ENCODE measurements around the gene NSDHL. TPM values are rescaled to one million over a fixed set of nuclear protein-coding genes. Genes with fewer than 3 reads are reported as not detected.

NSDHL gene
- total RNA-seq, 1 donor from 2014 or later, result 10.4 TPM

GRCh38 chrX:152842772-152843338 is 12.0 kb downstream of the NSDHL start:
- Histone ChIP-seq H3K9me3 (ENCODE audit: control insufficient read depth in 3 of 3, low read length in 3 of 3) (no peaks in the 10 kb centered on the region), H3K27me3 (ENCODE audit: control insufficient read depth in 3 of 3, insufficient read depth in 3 of 3, low read length in 3 of 3) (no peaks in the 10 kb centered on the region), H3K4me1 (ENCODE audit: control insufficient read depth in 3 of 3, insufficient read depth in 3 of 3, low read length in 3 of 3) (no peaks in the 10 kb centered on the region), H3K4me3 (ENCODE audit: low read length in 3 of 3) (no peak overlapping the region), H3K9ac (ENCODE audit: low read depth in 1 of 3, low read length in 3 of 3) (no peak overlapping the region), H3K27ac (ENCODE audit: low read depth, low read length) (no peak overlapping the region), H3K36me3 (ENCODE audit: control insufficient read depth in 3 of 3, insufficient read depth in 3 of 3, low read length in 3 of 3) (no peaks in the 10 kb centered on the region)

DNA sequence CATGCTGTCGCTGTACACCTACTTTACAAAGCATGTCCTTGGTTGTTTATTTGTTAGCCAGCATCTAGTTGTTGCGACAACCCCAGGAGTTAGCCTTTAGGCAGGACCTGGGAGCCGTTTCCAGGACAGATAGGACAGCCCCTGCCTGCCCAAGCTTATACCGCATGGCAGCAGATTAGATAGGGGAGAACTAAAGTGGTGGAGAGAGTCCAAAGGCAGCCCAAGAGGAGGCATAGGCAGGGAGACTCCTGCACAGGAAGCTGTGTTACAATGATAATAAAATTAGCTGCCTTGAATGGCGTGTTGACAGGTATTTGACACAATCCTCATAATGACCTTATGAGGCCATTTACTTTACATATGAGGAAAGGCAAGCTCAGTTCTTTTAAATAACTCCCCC is 13.0 kb downstream of the NSDHL start:
- no peak overlapping the region for H3K9ac ChIP-seq (ENCODE audit: low read depth in 1 of 3, low read length in 3 of 3)
- H3K36me3 ChIP-seq (ENCODE audit: control insufficient read depth in 3 of 3, insufficient read depth in 3 of 3, low read length in 3 of 3), result no peaks in the 10 kb centered on the region
- no peaks in the 10 kb centered on the region for H3K27me3 ChIP-seq (ENCODE audit: control insufficient read depth in 3 of 3, insufficient read depth in 3 of 3, low read length in 3 of 3)
- H3K4me3 ChIP-seq (ENCODE audit: low read length in 3 of 3), result no peak overlapping the region
- no peaks in the 10 kb centered on the region for H3K4me1 ChIP-seq (ENCODE audit: control insufficient read depth in 3 of 3, insufficient read depth in 3 of 3, low read length in 3 of 3)
- no peaks in the 10 kb centered on the region for H3K9me3 ChIP-seq (ENCODE audit: control insufficient read depth in 3 of 3, low read length in 3 of 3)
- no peak overlapping the region for H3K27ac ChIP-seq (ENCODE audit: low read depth, low read length)

DNA sequence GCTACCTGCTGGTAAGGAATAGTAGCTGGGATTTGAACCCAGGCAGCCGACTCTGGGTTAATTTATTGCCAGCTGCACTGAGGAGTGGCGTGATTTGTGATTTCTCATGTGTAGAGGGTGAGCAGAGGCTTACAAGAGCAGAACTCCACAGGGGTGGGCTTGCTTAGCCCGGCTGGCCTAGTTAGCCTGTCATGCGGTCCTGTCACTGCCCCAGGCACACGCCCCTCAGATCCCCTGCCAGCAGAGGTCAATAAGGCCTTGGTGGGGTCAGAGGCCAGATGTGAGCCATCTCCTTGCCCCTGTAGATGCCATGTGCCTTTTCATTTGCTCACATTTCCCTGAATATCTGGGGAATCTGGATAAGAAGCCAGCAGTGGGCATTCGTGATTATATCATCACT is 13.4 kb downstream of the NSDHL start:
- Histone ChIP-seq H3K4me3 (ENCODE audit: low read length in 3 of 3) (no peak overlapping the region), H3K4me1 (ENCODE audit: control insufficient read depth in 3 of 3, insufficient read depth in 3 of 3, low read length in 3 of 3) (no peaks in the 10 kb centered on the region), H3K9me3 (ENCODE audit: control insufficient read depth in 3 of 3, low read length in 3 of 3) (no peaks in the 10 kb centered on the region), H3K36me3 (ENCODE audit: control insufficient read depth in 3 of 3, insufficient read depth in 3 of 3, low read length in 3 of 3) (no peaks in the 10 kb centered on the region), H3K27ac (ENCODE audit: low read depth, low read length) (no peak overlapping the region), H3K9ac (ENCODE audit: low read depth in 1 of 3, low read length in 3 of 3) (no peak overlapping the region), H3K27me3 (ENCODE audit: control insufficient read depth in 3 of 3, insufficient read depth in 3 of 3, low read length in 3 of 3) (no peaks in the 10 kb centered on the region)

DNA sequence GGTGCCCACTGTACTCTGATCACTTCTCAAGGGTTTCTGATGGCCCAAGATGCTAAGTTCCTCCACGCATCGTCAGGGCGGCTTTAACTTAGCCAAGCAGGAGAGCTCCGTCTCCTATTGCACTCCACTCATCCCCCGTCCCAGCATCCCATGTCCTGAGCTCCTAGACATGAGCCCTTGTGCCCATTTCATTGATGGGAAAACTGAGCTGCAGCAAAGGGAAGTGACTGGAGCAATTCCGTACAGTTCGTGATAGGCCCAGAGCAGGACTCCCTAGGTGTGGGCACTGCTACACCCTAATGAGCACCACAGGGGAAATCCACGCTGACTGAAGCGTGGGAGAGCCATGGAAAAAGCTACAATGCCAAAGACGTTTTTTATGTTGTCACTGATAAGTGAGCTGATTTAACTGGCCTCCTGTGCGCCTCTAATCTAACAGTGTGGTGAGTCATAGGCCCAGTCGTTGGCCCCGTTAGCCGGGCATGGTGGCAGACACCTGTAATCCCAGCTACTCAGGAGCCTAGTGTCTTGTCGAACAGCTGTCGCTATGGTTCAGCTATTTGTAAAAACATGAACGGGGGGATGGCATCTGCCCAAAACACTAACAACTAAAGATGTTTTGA is 14.9 kb downstream of the NSDHL start:
- no peak overlapping the region for H3K27ac ChIP-seq (ENCODE audit: low read depth, low read length)
- no peak overlapping the region for H3K9ac ChIP-seq (ENCODE audit: low read depth in 1 of 3, low read length in 3 of 3)
- H3K27me3 ChIP-seq (ENCODE audit: control insufficient read depth in 3 of 3, insufficient read depth in 3 of 3, low read length in 3 of 3), result no peaks in the 10 kb centered on the region
- no peaks in the 10 kb centered on the region for H3K4me1 ChIP-seq (ENCODE audit: control insufficient read depth in 3 of 3, insufficient read depth in 3 of 3, low read length in 3 of 3)
- no peaks in the 10 kb centered on the region for H3K9me3 ChIP-seq (ENCODE audit: control insufficient read depth in 3 of 3, low read length in 3 of 3)
- no peak overlapping the region for H3K4me3 ChIP-seq (ENCODE audit: low read length in 3 of 3)
- peaks cover 0 to 9% (median 2%) of the 10 kb centered on the region in 3 donors for H3K36me3 ChIP-seq (ENCODE audit: control insufficient read depth in 3 of 3, insufficient read depth in 3 of 3, low read length in 3 of 3)

- no peaks in the 10 kb centered on the region for H3K9me3 ChIP-seq (ENCODE audit: control insufficient read depth in 3 of 3, low read length in 3 of 3)
- no peak overlapping the region for H3K27ac ChIP-seq (ENCODE audit: low read depth, low read length)
- no peak overlapping the region for H3K4me3 ChIP-seq (ENCODE audit: low read length in 3 of 3)
- H3K9ac ChIP-seq (ENCODE audit: low read depth in 1 of 3, low read length in 3 of 3), result no peak overlapping the region
- no peaks in the 10 kb centered on the region for H3K27me3 ChIP-seq (ENCODE audit: control insufficient read depth in 3 of 3, insufficient read depth in 3 of 3, low read length in 3 of 3)
- H3K36me3 ChIP-seq (ENCODE audit: control insufficient read depth in 3 of 3, insufficient read depth in 3 of 3, low read length in 3 of 3), result peaks cover 9 to 20% (median 11%) of the 10 kb centered on the region in 3 donors
- no peaks in the 10 kb centered on the region for H3K4me1 ChIP-seq (ENCODE audit: control insufficient read depth in 3 of 3, insufficient read depth in 3 of 3, low read length in 3 of 3)
Observed at GRCh38 chrX:152847281-152847680, 16.4 kb downstream of the NSDHL start.

DNA sequence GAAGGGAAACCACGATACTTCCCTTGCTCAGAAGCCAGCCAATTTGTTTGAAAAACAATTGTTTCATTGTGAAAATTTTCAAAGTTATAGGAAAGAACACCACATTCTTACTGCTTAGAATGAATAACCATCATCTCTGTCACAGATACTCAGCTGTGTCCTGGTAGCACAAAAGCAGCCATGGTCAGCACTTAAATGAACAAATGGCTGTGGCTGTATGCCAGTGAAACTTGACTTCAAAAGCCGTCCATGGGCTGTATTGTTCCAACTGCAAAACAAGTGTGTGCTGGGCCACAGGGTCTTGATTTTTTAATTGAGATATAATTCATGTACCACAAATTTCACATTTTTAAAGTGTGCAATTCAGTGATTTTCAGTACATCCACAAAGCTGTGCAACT is 19.6 kb downstream of the NSDHL start:
- H3K36me3 ChIP-seq (ENCODE audit: control insufficient read depth in 3 of 3, insufficient read depth in 3 of 3, low read length in 3 of 3), result peaks cover 9 to 20% (median 14%) of the 10 kb centered on the region in 3 donors

DNA sequence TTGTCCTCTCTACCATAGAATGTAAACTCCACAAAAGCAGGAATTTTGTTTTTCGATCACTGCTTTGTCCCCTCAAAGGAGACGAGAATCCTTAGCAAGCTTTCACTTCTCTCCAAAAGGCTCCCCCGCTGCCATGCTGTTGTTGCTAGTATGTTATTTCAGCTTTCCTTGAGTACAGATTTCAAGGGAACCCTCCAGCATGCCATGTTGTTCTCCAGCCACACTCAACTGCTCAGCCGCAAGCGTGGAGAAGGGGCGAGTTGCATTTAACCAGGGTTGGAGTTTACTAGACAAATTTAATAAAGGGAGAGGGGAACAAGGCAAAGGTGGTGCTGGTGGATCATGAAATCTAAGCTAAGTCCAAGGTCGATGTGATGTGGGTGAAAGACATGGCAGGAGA is 23.1 kb downstream of the NSDHL start:
- no peaks in the 10 kb centered on the region for H3K9me3 ChIP-seq (ENCODE audit: control insufficient read depth in 3 of 3, low read length in 3 of 3)
- H3K4me1 ChIP-seq (ENCODE audit: control insufficient read depth in 3 of 3, insufficient read depth in 3 of 3, low read length in 3 of 3), result no peaks in the 10 kb centered on the region
- peaks cover 12 to 23% (median 16%) of the 10 kb centered on the region in 3 donors for H3K36me3 ChIP-seq (ENCODE audit: control insufficient read depth in 3 of 3, insufficient read depth in 3 of 3, low read length in 3 of 3)
- no peak overlapping the region for H3K4me3 ChIP-seq (ENCODE audit: low read length in 3 of 3)
- no peaks in the 10 kb centered on the region for H3K27me3 ChIP-seq (ENCODE audit: control insufficient read depth in 3 of 3, insufficient read depth in 3 of 3, low read length in 3 of 3)
- no peak overlapping the region for H3K27ac ChIP-seq (ENCODE audit: low read depth, low read length)
- H3K9ac ChIP-seq (ENCODE audit: low read depth in 1 of 3, low read length in 3 of 3), result no peak overlapping the region

More for the DNA sequence above, 19.6 kb downstream of the NSDHL start:
- Histone ChIP-seq H3K9me3 (ENCODE audit: control insufficient read depth in 3 of 3, low read length in 3 of 3) (no peaks in the 10 kb centered on the region), H3K4me1 (ENCODE audit: control insufficient read depth in 3 of 3, insufficient read depth in 3 of 3, low read length in 3 of 3) (no peaks in the 10 kb centered on the region), H3K27ac (ENCODE audit: low read depth, low read length) (no peak overlapping the region), H3K4me3 (ENCODE audit: low read length in 3 of 3) (no peak overlapping the region), H3K9ac (ENCODE audit: low read depth in 1 of 3, low read length in 3 of 3) (no peak overlapping the region), H3K27me3 (ENCODE audit: control insufficient read depth in 3 of 3, insufficient read depth in 3 of 3, low read length in 3 of 3) (no peaks in the 10 kb centered on the region)

- H3K9me3 ChIP-seq (ENCODE audit: control insufficient read depth in 3 of 3, low read length in 3 of 3), result no peaks in the 10 kb centered on the region
- no peaks in the 10 kb centered on the region for H3K27me3 ChIP-seq (ENCODE audit: control insufficient read depth in 3 of 3, insufficient read depth in 3 of 3, low read length in 3 of 3)
- H3K4me3 ChIP-seq (ENCODE audit: low read length in 3 of 3), result no peak overlapping the region
- no peak overlapping the region for H3K27ac ChIP-seq (ENCODE audit: low read depth, low read length)
- peaks cover 7 to 14% (median 8%) of the 10 kb centered on the region in 3 donors for H3K36me3 ChIP-seq (ENCODE audit: control insufficient read depth in 3 of 3, insufficient read depth in 3 of 3, low read length in 3 of 3)
- no peaks in the 10 kb centered on the region for H3K4me1 ChIP-seq (ENCODE audit: control insufficient read depth in 3 of 3, insufficient read depth in 3 of 3, low read length in 3 of 3)
- no peak overlapping the region for H3K9ac ChIP-seq (ENCODE audit: low read depth in 1 of 3, low read length in 3 of 3)
Observed at GRCh38 chrX:152861116-152861515, 30.3 kb downstream of the NSDHL start.

DNA sequence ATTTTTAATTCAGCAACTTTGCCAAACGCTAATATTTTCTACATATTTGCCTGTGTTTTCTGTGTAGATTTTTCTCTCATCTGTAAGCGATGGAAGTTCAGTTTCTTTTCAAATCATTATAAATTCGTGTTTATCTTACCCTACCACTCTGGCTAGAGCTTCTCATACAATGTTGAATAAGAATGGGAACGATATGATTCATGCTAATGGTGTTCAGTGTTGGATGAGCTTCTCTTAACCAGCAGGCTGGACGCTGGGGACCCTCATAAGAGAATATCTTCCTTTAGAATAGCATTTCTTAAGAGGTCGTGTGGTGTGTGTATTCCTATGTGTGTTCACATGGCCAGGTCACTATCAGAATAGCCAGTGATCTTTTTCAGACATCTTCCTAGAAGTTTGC is 31.0 kb downstream of the NSDHL start:
- peaks cover 7 to 18% (median 8%) of the 10 kb centered on the region in 3 donors for H3K36me3 ChIP-seq (ENCODE audit: control insufficient read depth in 3 of 3, insufficient read depth in 3 of 3, low read length in 3 of 3)
- H3K4me1 ChIP-seq (ENCODE audit: control insufficient read depth in 3 of 3, insufficient read depth in 3 of 3, low read length in 3 of 3), result no peaks in the 10 kb centered on the region
- H3K27ac ChIP-seq (ENCODE audit: low read depth, low read length), result no peak overlapping the region
- no peaks in the 10 kb centered on the region for H3K9me3 ChIP-seq (ENCODE audit: control insufficient read depth in 3 of 3, low read length in 3 of 3)
- no peak overlapping the region for H3K9ac ChIP-seq (ENCODE audit: low read depth in 1 of 3, low read length in 3 of 3)
- no peaks in the 10 kb centered on the region for H3K27me3 ChIP-seq (ENCODE audit: control insufficient read depth in 3 of 3, insufficient read depth in 3 of 3, low read length in 3 of 3)
- no peak overlapping the region for H3K4me3 ChIP-seq (ENCODE audit: low read length in 3 of 3)

- Histone ChIP-seq H3K27ac (ENCODE audit: low read depth, low read length) (no peak overlapping the region), H3K9ac (ENCODE audit: low read depth in 1 of 3, low read length in 3 of 3) (no peak overlapping the region), H3K9me3 (ENCODE audit: control insufficient read depth in 3 of 3, low read length in 3 of 3) (no peaks in the 10 kb centered on the region), H3K4me3 (ENCODE audit: low read length in 3 of 3) (no peak overlapping the region), H3K36me3 (ENCODE audit: control insufficient read depth in 3 of 3, insufficient read depth in 3 of 3, low read length in 3 of 3) (peaks cover 15 to 28% (median 18%) of the 10 kb centered on the region in 3 donors), H3K4me1 (ENCODE audit: control insufficient read depth in 3 of 3, insufficient read depth in 3 of 3, low read length in 3 of 3) (no peaks in the 10 kb centered on the region), H3K27me3 (ENCODE audit: control insufficient read depth in 3 of 3, insufficient read depth in 3 of 3, low read length in 3 of 3) (no peaks in the 10 kb centered on the region)
Observed at GRCh38 chrX:152865232-152865920, 34.5 kb downstream of the NSDHL start.
